GM12878 (cell line): Measurements from ENCODE around the gene ALMS1.

Source experiments
- FOXK2 ChIP-seq: fragments of 450-650 bp; IDR thresholded peaks from 2 replicates; pipeline ENCODE4 v1.6.1; 2017; ENCODE audit warnings: mild to moderate bottlenecking, moderate library complexity
- GABPA ChIP-seq: IDR thresholded peaks from 2 replicates; pipeline ENCODE4 v1.6.1; 2014; ENCODE audit warnings: antibody characterized with exemption, low read depth, mild to moderate bottlenecking, inconsistent platforms

GRCh38 chr2:73611193-73611592, 225.6 kb downstream of the ALMS1 start:
- TF ChIP-seq GABPA (no peak), FOXK2 (no peak)
